ENCODE data around the gene WIPF3. TPM values are rescaled to one million over a fixed set of nuclear protein-coding genes. Genes with fewer than 3 reads are reported as not detected.

Gene WIPF3
- total and polyA plus RNA-seq, 2 donors (not counting 1 experiment from before 2014, with no cell fraction given) = not detected

GRCh38 chr7:29864656-29865055 is 58.3 kb downstream of the WIPF3 start:
- Histone ChIP-seq H3K36me3 (replicated peaks in 1 of 2; ENCODE audit: control extremely low read depth in 1 of 2, control insufficient read depth in 1 of 2, extremely low read depth in 1 of 2, insufficient read depth in 2 of 2, low read length in 1 of 2) (no peaks in the 10 kb centered on the region), H3K4me1 (ENCODE audit: control insufficient read depth in 2 of 2, insufficient read depth in 2 of 2, low read length in 2 of 2) (no peaks in the 10 kb centered on the region), H2AFZ (ENCODE audit: insufficient read depth, low read depth, low read length, poor library complexity, severe bottlenecking) (no peak overlapping the region), H3K9ac (ENCODE audit: low read length) (no peak overlapping the region), H3K4me3 (ENCODE audit: control extremely low read depth in 1 of 5, extremely low read depth in 1 of 5, insufficient read depth in 1 of 5, low read depth in 2 of 5, low read length in 4 of 5) (no peak overlapping the region), H3K27me3 (replicated peaks in 1 of 4; ENCODE audit: control extremely low read depth in 1 of 4, control insufficient read depth in 3 of 4, insufficient read depth in 4 of 4, low read length in 3 of 4) (no peaks in the 10 kb centered on the region), H3K79me2 (ENCODE audit: control insufficient read depth, insufficient read depth, low read length) (no peaks in the 10 kb centered on the region), H3K9me3 (ENCODE audit: control extremely low read depth in 1 of 3, control insufficient read depth in 2 of 3, insufficient read depth in 1 of 3, low read length in 2 of 3) (no peaks in the 10 kb centered on the region), H3K27ac (ENCODE audit: low read length in 2 of 2) (no peak overlapping the region), H3K4me2 (replicated peaks; ENCODE audit: low read depth, low read length, poor library complexity, severe bottlenecking) (no peak overlapping the region), H4K20me1 (ENCODE audit: control insufficient read depth, insufficient read depth, low read length, poor library complexity, severe bottlenecking) (no peaks in the 10 kb centered on the region)
- DNase-seq (no peak), ATAC-seq (ENCODE audit: low read depth) (no peak)
- ChIA-PET POLR2A (no interaction called here), CTCF (interaction anchor here (0.9 kb wide), 1 partner anchor 14 kb away, joined by 4 read pairs; no protein-coding TSS in a partner anchor)
- no CpG with 5 or more reads among the region's 2 CpGs for WGBS (ENCODE audit: insufficient coverage)
- no peak overlapping the region for H3K27ac Mint-ChIP-seq
- intact Hi-C loops (cut with micrococcal nuclease) = no loop called here
- peaks cover 10% of the 10 kb centered on the region for H3K27me3 Mint-ChIP-seq
- no peaks in the 10 kb centered on the region for H3K9me3 Mint-ChIP-seq (ENCODE audit: insufficient read depth)
- H3K4me1 Mint-ChIP-seq = no peaks in the 10 kb centered on the region
- no peak overlapping the region for H3K4me3 Mint-ChIP-seq
- TF ChIP-seq EZH2 (IDR thresholded peaks at IDR 0.05; ENCODE audit: borderline replicate concordance, insufficient read depth, low read depth, low read length, poor library complexity, severe bottlenecking) (no peak), CTCF (IDR thresholded peaks at IDR 0.05) (no peak)

DNA sequence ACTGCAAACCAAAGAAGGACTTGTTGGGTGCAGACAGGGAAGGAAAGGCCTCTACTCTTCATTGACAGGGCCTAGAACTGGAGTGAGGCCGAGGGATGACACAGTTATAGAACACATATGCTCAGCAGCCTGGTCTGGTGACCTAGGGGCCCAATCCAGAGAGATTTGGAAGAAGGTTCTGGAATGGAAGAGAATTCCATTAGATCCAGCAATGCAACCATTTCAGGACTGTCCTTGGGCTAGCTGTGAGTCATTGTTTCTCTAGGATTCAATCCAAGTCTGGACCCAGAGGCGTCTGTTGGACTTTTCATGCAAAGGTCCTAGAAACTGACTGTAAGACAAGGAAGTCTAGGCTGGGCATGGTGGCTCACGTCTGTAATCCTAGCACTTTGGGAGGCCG is 59.2 kb downstream of the WIPF3 start:
- intact Hi-C loops (cut with micrococcal nuclease) = no loop called here
- H3K36me3 ChIP-seq (replicated peaks in 1 of 2; ENCODE audit: control extremely low read depth in 1 of 2, control insufficient read depth in 1 of 2, extremely low read depth in 1 of 2, insufficient read depth in 2 of 2, low read length in 1 of 2) = no peaks in the 10 kb centered on the region
- no peak overlapping the region for H3K9ac ChIP-seq (ENCODE audit: low read length)
- H3K4me1 ChIP-seq (ENCODE audit: control insufficient read depth in 2 of 2, insufficient read depth in 2 of 2, low read length in 2 of 2) = no peaks in the 10 kb centered on the region
- Mint-ChIP-seq H3K4me1 (no peaks in the 10 kb centered on the region), H3K27ac (no peak overlapping the region), H3K4me3 (no peak overlapping the region), H3K27me3 (peaks cover 10% of the 10 kb centered on the region), H3K9me3 (ENCODE audit: insufficient read depth) (no peaks in the 10 kb centered on the region)
- ATAC-seq (ENCODE audit: low read depth) = no peak
- H2AFZ ChIP-seq (ENCODE audit: insufficient read depth, low read depth, low read length, poor library complexity, severe bottlenecking) = no peak overlapping the region
- no peaks in the 10 kb centered on the region for H3K79me2 ChIP-seq (ENCODE audit: control insufficient read depth, insufficient read depth, low read length)
- no peak for DNase-seq
- POLR2A ChIA-PET = no interaction called here
- TF ChIP-seq EZH2 (IDR thresholded peaks at IDR 0.05; ENCODE audit: borderline replicate concordance, insufficient read depth, low read depth, low read length, poor library complexity, severe bottlenecking) (no peak), CTCF (IDR thresholded peaks at IDR 0.05) (no peak)
- 92% methylated on average over 2 of the region's 4 CpGs for WGBS (ENCODE audit: insufficient coverage)
- no peaks in the 10 kb centered on the region for H3K9me3 ChIP-seq (ENCODE audit: control extremely low read depth in 1 of 3, control insufficient read depth in 2 of 3, insufficient read depth in 1 of 3, low read length in 2 of 3)
- no peaks in the 10 kb centered on the region for H3K27me3 ChIP-seq (replicated peaks in 1 of 4; ENCODE audit: control extremely low read depth in 1 of 4, control insufficient read depth in 3 of 4, insufficient read depth in 4 of 4, low read length in 3 of 4)
- no peak overlapping the region for H3K4me2 ChIP-seq (replicated peaks; ENCODE audit: low read depth, low read length, poor library complexity, severe bottlenecking)
- no peak overlapping the region for H3K4me3 ChIP-seq (ENCODE audit: control extremely low read depth in 1 of 5, extremely low read depth in 1 of 5, insufficient read depth in 1 of 5, low read depth in 2 of 5, low read length in 4 of 5)
- H4K20me1 ChIP-seq (ENCODE audit: control insufficient read depth, insufficient read depth, low read length, poor library complexity, severe bottlenecking) = no peaks in the 10 kb centered on the region
- CTCF ChIA-PET = no interaction called here
- H3K27ac ChIP-seq (ENCODE audit: low read length in 2 of 2) = no peak overlapping the region
